Effector memory CD4-positive, alpha-beta T cell (primary cell): ENCODE measurements around the gene B3GNT8.

Source experiments
- DNase-seq, 3 donors: peaks; one replicate each; pipeline ENCODE4 v3.0.0-alpha.2; 2020
- H3K27ac ChIP-seq: 2 replicates; pipeline ENCODE4 v1.7.0; 2013; ENCODE audit warnings: mild to moderate bottlenecking, low read length, moderate library complexity; ENCODE audit not compliant: insufficient read depth, poor library complexity, severe bottlenecking
- H3K27me3 ChIP-seq: replicated peaks from 2 replicates; pipeline ENCODE4 v1.7.0; 2013; ENCODE audit warnings: mild to moderate bottlenecking, low read length; ENCODE audit not compliant: insufficient read depth, control insufficient read depth, poor library complexity, severe bottlenecking
- H3K36me3 ChIP-seq: 2 replicates; pipeline ENCODE4 v1.7.0; 2013; ENCODE audit warnings: mild to moderate bottlenecking, low read length, moderate library complexity; ENCODE audit not compliant: control insufficient read depth, insufficient read depth
- H3K4me1 ChIP-seq: 2 replicates; pipeline ENCODE4 v1.7.0; 2013; ENCODE audit warnings: low read length, mild to moderate bottlenecking; ENCODE audit not compliant: control insufficient read depth, insufficient read depth, poor library complexity, severe bottlenecking
- H3K4me3 ChIP-seq: 2 replicates; pipeline ENCODE4 v1.7.0; 2013; ENCODE audit warnings: low read length, low read depth, mild to moderate bottlenecking; ENCODE audit not compliant: insufficient read depth, poor library complexity, severe bottlenecking
- H3K9me3 ChIP-seq: 2 replicates; pipeline ENCODE4 v1.7.0; 2013; ENCODE audit warnings: mild to moderate bottlenecking, low read length, moderate library complexity; ENCODE audit not compliant: control insufficient read depth

The B3GNT8 gene

GRCh38 chr19:41407271-41407670 lies 19.9 kb downstream of the B3GNT8 start:
- Histone ChIP-seq H3K27me3 (no peaks in the 10 kb centered on the region), H3K36me3 (peaks cover 9% of the 10 kb centered on the region), H3K27ac (no peak overlapping the region), H3K4me3 (no peak overlapping the region), H3K4me1 (no peaks in the 10 kb centered on the region), H3K9me3 (no peaks in the 10 kb centered on the region)
- no peak for DNase-seq

- DNase-seq, result no peak
- Histone ChIP-seq H3K36me3 (peaks cover 6% of the 10 kb centered on the region), H3K27ac (no peak overlapping the region), H3K4me3 (no peak overlapping the region), H3K9me3 (no peaks in the 10 kb centered on the region), H3K4me1 (no peaks in the 10 kb centered on the region), H3K27me3 (no peaks in the 10 kb centered on the region)
Measured at GRCh38 chr19:41405776-41406175, 21.4 kb downstream of the B3GNT8 start.

- Histone ChIP-seq H3K4me1 (no peaks in the 10 kb centered on the region), H3K27me3 (no peaks in the 10 kb centered on the region), H3K9me3 (no peaks in the 10 kb centered on the region), H3K4me3 (no peak overlapping the region), H3K27ac (no peak overlapping the region), H3K36me3 (peaks cover 3% of the 10 kb centered on the region)
- no peak for DNase-seq
Measured at GRCh38 chr19:41403181-41403970, 23.8 kb downstream of the B3GNT8 start.

GRCh38 chr19:41402010-41402409 lies 25.2 kb downstream of the B3GNT8 start:
- no peak overlapping the region for H3K27ac ChIP-seq
- DNase-seq, result no peak
- no peaks in the 10 kb centered on the region for H3K4me1 ChIP-seq
- peaks cover 3% of the 10 kb centered on the region for H3K36me3 ChIP-seq
- no peak overlapping the region for H3K4me3 ChIP-seq
- no peaks in the 10 kb centered on the region for H3K27me3 ChIP-seq
- no peaks in the 10 kb centered on the region for H3K9me3 ChIP-seq

GRCh38 chr19:41401483-41401882 lies 25.7 kb downstream of the B3GNT8 start:
- H3K27ac ChIP-seq, result no peak overlapping the region
- no peaks in the 10 kb centered on the region for H3K27me3 ChIP-seq
- DNase-seq, result no peak
- H3K4me1 ChIP-seq, result peaks cover 1% of the 10 kb centered on the region
- H3K4me3 ChIP-seq, result no peak overlapping the region
- H3K36me3 ChIP-seq, result peaks cover 3% of the 10 kb centered on the region
- no peaks in the 10 kb centered on the region for H3K9me3 ChIP-seq

- no peaks in the 10 kb centered on the region for H3K27me3 ChIP-seq
- no peak for DNase-seq
- no peak overlapping the region for H3K4me3 ChIP-seq
Measured at GRCh38 chr19:41399525-41399924, 27.6 kb downstream of the B3GNT8 start.

GRCh38 chr19:41399091-41399490 lies 28.1 kb downstream of the B3GNT8 start:
- H3K4me3 ChIP-seq, result no peak overlapping the region
- H3K4me1 ChIP-seq, result peaks cover 5% of the 10 kb centered on the region
- no peak for DNase-seq
- H3K9me3 ChIP-seq, result no peaks in the 10 kb centered on the region
- no peaks in the 10 kb centered on the region for H3K27me3 ChIP-seq
- no peak overlapping the region for H3K27ac ChIP-seq
- H3K36me3 ChIP-seq, result peaks cover 3% of the 10 kb centered on the region

More at GRCh38 chr19:41399525-41399924, 27.6 kb downstream of the B3GNT8 start:
- Histone ChIP-seq H3K27ac (no peak overlapping the region), H3K4me1 (peaks cover 5% of the 10 kb centered on the region), H3K9me3 (no peaks in the 10 kb centered on the region), H3K36me3 (peaks cover 3% of the 10 kb centered on the region)

- Histone ChIP-seq H3K4me3 (peak overlapping the region; percentile 99), H3K27ac (no peak overlapping the region), H3K9me3 (no peaks in the 10 kb centered on the region), H3K4me1 (peaks cover 5% of the 10 kb centered on the region), H3K27me3 (no peaks in the 10 kb centered on the region), H3K36me3 (peaks cover 3% of the 10 kb centered on the region)
- DNase-seq, result no peak
Measured at GRCh38 chr19:41398598-41398997, 28.6 kb downstream of the B3GNT8 start.

- Histone ChIP-seq H3K9me3 (no peaks in the 10 kb centered on the region), H3K27me3 (no peaks in the 10 kb centered on the region), H3K27ac (peak overlapping the region; percentile 98), H3K36me3 (peaks cover 2% of the 10 kb centered on the region), H3K4me1 (peaks cover 5% of the 10 kb centered on the region), H3K4me3 (peak overlapping the region; percentile 99)
- DNase-seq, result no peak
Measured at GRCh38 chr19:41398050-41398418, 29.1 kb downstream of the B3GNT8 start.

- no peaks in the 10 kb centered on the region for H3K9me3 ChIP-seq
- DNase-seq, result peak; percentile 98 to 99 (median 99)
- no peaks in the 10 kb centered on the region for H3K36me3 ChIP-seq
- no peaks in the 10 kb centered on the region for H3K27me3 ChIP-seq
- H3K4me3 ChIP-seq, result peak within 1 kb of the TSS; percentile 99
- H3K27ac ChIP-seq, result peak within 1 kb of the TSS; percentile 98
- H3K4me1 ChIP-seq, result peaks cover 5% of the 10 kb centered on the region
Measured at GRCh38 chr19:41397086-41398049, 29.8 kb downstream of the B3GNT8 start, which contains the start of the genes BCKDHA and EXOSC5. Gene BCKDHA, plus strand, starts transcription at chr19:41397818. Its CDS starts 10 bp downstream, at chr19:41397828. Gene EXOSC5, minus strand, starts transcription at chr19:41397359. Its CDS starts 31 bp downstream, at chr19:41397328.
